ENCODE data around the gene ATP6AP1.
A peak's percentile ranks its signal among the peaks of the same experiment; 100 is the strongest.

ATP6AP1 gene

GRCh38 chrX:154471839-154472684 lies 43.6 kb downstream of the ATP6AP1 start:
- DNase-seq (ENCODE audit: low spot score): no peak

GRCh38 chrX:154472685-154473632 lies 44.5 kb downstream of the ATP6AP1 start:
- DNase-seq (ENCODE audit: low spot score): no peak

GRCh38 chrX:154473683-154474082 lies 45.2 kb downstream of the ATP6AP1 start:
- no peak for DNase-seq (ENCODE audit: low spot score)

GRCh38 chrX:154476821-154477220 lies 48.3 kb downstream of the ATP6AP1 start:
- no peak for DNase-seq (ENCODE audit: low spot score)

- no peak for DNase-seq (ENCODE audit: low spot score)
These were observed 49.5 kb downstream of the ATP6AP1 start for GRCh38 chrX:154477891-154478477.

GRCh38 chrX:154478728-154479622 lies 50.5 kb downstream of the ATP6AP1 start, which contains the start of gene LAGE3:
LAGE3 (minus strand) TSS chrX:154479281; CDS start chrX:154478915, 366 bp downstream.
- peak; percentile 88 for DNase-seq (ENCODE audit: low spot score)

- DNase-seq (ENCODE audit: low spot score): no peak
These were observed 52.7 kb downstream of the ATP6AP1 start for GRCh38 chrX:154481195-154481594.

- DNase-seq (ENCODE audit: low spot score): no peak
These were observed 53.6 kb downstream of the ATP6AP1 start for GRCh38 chrX:154481911-154482601.

- no peak for DNase-seq (ENCODE audit: low spot score)
These were observed 54.3 kb downstream of the ATP6AP1 start for GRCh38 chrX:154482786-154483185.

- DNase-seq (ENCODE audit: low spot score): no peak
These were observed 54.8 kb downstream of the ATP6AP1 start for GRCh38 chrX:154483325-154483724.

- no peak for DNase-seq (ENCODE audit: low spot score)
These were observed 56.0 kb downstream of the ATP6AP1 start for GRCh38 chrX:154484255-154485149.

- DNase-seq (ENCODE audit: low spot score): no peak
These were observed 56.9 kb downstream of the ATP6AP1 start for GRCh38 chrX:154485150-154486051.

GRCh38 chrX:154486052-154486395 lies 57.5 kb downstream of the ATP6AP1 start:
- DNase-seq (ENCODE audit: low spot score): peak; percentile 14

Measured in germinal center (tissue), 1 donor.